Stimulated activated CD8-positive, alpha-beta memory T cell treated with anti-CD3 and anti-CD28 coated beads, Interleukin-4, amount 100 ng/mL, for 24 hours (primary cell): Measurements from ENCODE around the gene GFI1B.
"Not testable (repeated sequence)": the region's sequence is repeated elsewhere in the genome, so short reads cannot be mapped to it uniquely, and the experiment has no call there.

Source experiments
- DNase-seq: peaks from one replicate; pipeline ENCODE4 v3.0.0-alpha.2; 2020; ENCODE audit warnings: low read depth

GFI1B gene

GRCh38 chr9:132991351-132992300 lies 13.1 kb downstream of the GFI1B start:
- no peak for DNase-seq

GRCh38 chr9:132993511-132993939 lies 15.0 kb downstream of the GFI1B start:
- no peak for DNase-seq

GRCh38 chr9:132994410-132995120 lies 16.1 kb downstream of the GFI1B start:
- DNase-seq, result no peak

GRCh38 chr9:132995121-132995420 lies 16.6 kb downstream of the GFI1B start:
- no peak for DNase-seq

- no peak for DNase-seq
Measured at GRCh38 chr9:132995879-132996278, 17.4 kb downstream of the GFI1B start.

GRCh38 chr9:132996526-132996925 lies 18.0 kb downstream of the GFI1B start:
- DNase-seq, result no peak

GRCh38 chr9:132997591-132997990 lies 19.1 kb downstream of the GFI1B start:
- no peak for DNase-seq

GRCh38 chr9:132998221-132998620 lies 19.7 kb downstream of the GFI1B start:
- DNase-seq, result not testable (repeated sequence)

- DNase-seq, result no peak
Measured at GRCh38 chr9:132998831-132999635, 20.5 kb downstream of the GFI1B start.

GRCh38 chr9:133002147-133003070 lies 23.9 kb downstream of the GFI1B start:
- DNase-seq, result no peak

- DNase-seq, result no peak
Measured at GRCh38 chr9:133003071-133003461, 24.6 kb downstream of the GFI1B start.

GRCh38 chr9:133003671-133004090 lies 25.2 kb downstream of the GFI1B start:
- DNase-seq, result no peak

GRCh38 chr9:133004091-133004998 lies 25.9 kb downstream of the GFI1B start:
- DNase-seq, result no peak

GRCh38 chr9:133004999-133005760 lies 26.7 kb downstream of the GFI1B start:
- no peak for DNase-seq

GRCh38 chr9:133005957-133006356 lies 27.5 kb downstream of the GFI1B start:
- DNase-seq, result no peak

GRCh38 chr9:133006731-133007352 lies 28.3 kb downstream of the GFI1B start:
- DNase-seq, result no peak

GRCh38 chr9:133008406-133008805 lies 29.9 kb downstream of the GFI1B start:
- DNase-seq, result no peak

GRCh38 chr9:133008824-133009223 lies 30.3 kb downstream of the GFI1B start:
- DNase-seq, result no peak
